Stomach smooth muscle (tissue), 2 donors: Measurements from ENCODE around the gene NANS.

Experiments used
- H3K27ac ChIP-seq: one replicate; pipeline ENCODE4 v1.7.0; 2013; ENCODE audit warnings: mild to moderate bottlenecking, low read length, inconsistent platforms
- H3K27me3 ChIP-seq, 2 donors: one replicate each; pipeline ENCODE4 v1.7.0; 2013; ENCODE audit warnings: low read length in 2 of 2; ENCODE audit not compliant: insufficient read depth in 2 of 2, control insufficient read depth in 1 of 2
- H3K36me3 ChIP-seq, 2 donors: one replicate each; pipeline ENCODE4 v1.7.0; 2013; ENCODE audit warnings: low read length in 2 of 2; ENCODE audit not compliant: control insufficient read depth in 2 of 2, insufficient read depth in 2 of 2
- H3K4me1 ChIP-seq: one replicate; pipeline ENCODE4 v1.7.0; 2013; ENCODE audit warnings: low read length; ENCODE audit not compliant: control insufficient read depth, insufficient read depth
- H3K4me3 ChIP-seq, 2 donors: one replicate each; pipeline ENCODE4 v1.7.0; 2013; ENCODE audit warnings: low read length in 2 of 2
- H3K9ac ChIP-seq, 2 donors: one replicate each; pipeline ENCODE4 v1.7.0; 2013; ENCODE audit warnings: low read length in 2 of 2, mild to moderate bottlenecking in 1 of 2
- H3K9me3 ChIP-seq, 2 donors: one replicate each; pipeline ENCODE4 v1.7.0; 2013; ENCODE audit warnings: low read length in 2 of 2; ENCODE audit not compliant: control insufficient read depth in 2 of 2
- donor health status: healthy.
- donor health status: Pancreatic carcinoma.

Gene NANS

GRCh38 chr9:98057138-98057799 lies 737 bp downstream of the NANS start:
- H3K36me3 ChIP-seq, result peaks cover 0 to 6% of the 10 kb centered on the region in 2 donors
- H3K4me1 ChIP-seq, result peaks cover 7% of the 10 kb centered on the region

DNA sequence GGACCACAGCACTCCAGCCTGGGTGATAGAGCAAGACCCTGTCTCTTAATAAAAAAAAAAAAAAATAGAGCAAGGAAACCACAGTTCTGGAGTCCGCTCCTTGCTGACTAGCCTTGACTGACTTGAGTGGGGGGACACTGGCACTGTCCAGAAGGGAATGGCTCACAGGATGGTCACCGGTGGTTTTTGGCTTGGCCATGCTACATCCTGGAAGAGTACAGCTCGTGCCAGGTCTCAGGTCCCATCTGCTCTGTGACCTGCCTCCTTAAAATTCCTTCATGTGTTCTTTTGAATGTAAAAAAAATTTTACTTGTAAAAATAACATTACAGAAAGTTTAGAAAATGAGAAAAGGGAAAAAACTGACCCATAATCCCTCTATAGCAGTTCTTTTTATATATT lies 5.6 kb downstream of the NANS start:
- H3K27me3 ChIP-seq, result no peaks in the 10 kb centered on the region
- H3K4me3 ChIP-seq, result no peak overlapping the region
- no peak overlapping the region for H3K9ac ChIP-seq
- H3K4me1 ChIP-seq, result peaks cover 7% of the 10 kb centered on the region
- no peaks in the 10 kb centered on the region for H3K9me3 ChIP-seq
- peaks cover 7 to 14% of the 10 kb centered on the region in 2 donors for H3K36me3 ChIP-seq
- no peak overlapping the region for H3K27ac ChIP-seq

More at GRCh38 chr9:98057138-98057799, 737 bp downstream of the NANS start:
- H3K27me3 ChIP-seq, result no peaks in the 10 kb centered on the region
- H3K9ac ChIP-seq, result peak overlapping the region; percentile 86 to 87
- H3K4me3 ChIP-seq, result peak overlapping the region; percentile 82 to 84
- no peaks in the 10 kb centered on the region for H3K9me3 ChIP-seq
- H3K27ac ChIP-seq, result peak overlapping the region; percentile 76

DNA sequence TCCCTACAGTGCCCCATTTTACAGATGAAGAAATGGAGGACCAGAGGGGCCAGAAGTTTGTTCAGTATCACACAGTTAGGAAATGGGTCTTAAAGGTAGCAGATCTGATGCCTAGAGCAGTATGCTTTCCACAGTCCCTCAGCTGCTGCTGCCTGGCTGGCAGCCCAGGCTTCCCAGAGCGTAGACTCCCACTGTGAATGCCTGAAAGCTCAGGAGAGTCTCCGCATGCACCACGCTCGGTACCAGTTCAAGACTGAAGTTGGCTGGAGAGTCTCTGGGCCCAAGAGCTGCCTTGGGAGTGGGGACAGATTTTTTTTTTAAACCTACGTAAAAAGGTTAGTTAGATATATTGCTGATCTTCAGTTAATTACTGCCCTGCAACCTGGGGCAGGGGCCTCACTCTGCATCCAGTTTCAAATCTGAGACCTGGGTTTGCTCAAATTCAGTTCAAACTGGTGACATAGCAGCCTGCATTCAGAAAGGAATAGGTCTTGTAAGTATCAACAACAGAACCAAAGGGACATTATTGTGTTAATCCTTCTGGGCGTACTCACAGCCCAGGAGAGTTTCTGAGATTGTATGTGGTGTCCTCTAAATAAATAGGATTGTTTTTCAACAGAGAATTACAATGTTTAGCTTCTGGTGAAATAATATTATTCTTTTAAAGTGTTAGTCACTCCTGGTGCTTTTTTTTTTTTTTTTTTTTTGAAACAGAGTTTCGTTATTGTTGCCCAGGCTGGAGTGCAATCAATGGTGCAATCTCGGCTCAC lies 8.3 kb downstream of the NANS start:
- no peak overlapping the region for H3K27ac ChIP-seq
- H3K4me1 ChIP-seq, result no peaks in the 10 kb centered on the region
- peaks cover 7 to 14% of the 10 kb centered on the region in 2 donors for H3K36me3 ChIP-seq
- no peaks in the 10 kb centered on the region for H3K27me3 ChIP-seq
- H3K4me3 ChIP-seq, result no peak overlapping the region
- H3K9me3 ChIP-seq, result no peaks in the 10 kb centered on the region
- no peak overlapping the region for H3K9ac ChIP-seq

DNA sequence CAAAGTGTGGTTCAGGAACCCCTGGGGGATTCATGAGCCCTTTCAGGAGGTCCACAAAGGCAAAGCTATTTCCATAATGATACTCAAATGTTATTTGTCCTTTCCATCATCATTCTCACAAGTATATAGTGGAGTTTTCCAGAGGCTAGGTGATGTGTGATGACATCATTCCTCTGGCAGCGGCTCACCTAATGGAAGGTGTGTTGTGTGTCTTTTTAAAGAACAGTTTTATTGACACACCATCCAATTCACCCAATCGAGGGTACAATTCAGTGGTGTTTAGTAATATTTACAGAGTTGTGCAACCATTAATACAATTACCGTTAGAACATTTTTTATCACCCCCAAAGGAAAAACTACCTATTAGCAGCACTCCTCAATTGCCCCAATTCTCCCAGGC lies 9.7 kb downstream of the NANS start:
- Histone ChIP-seq H3K9me3 (no peaks in the 10 kb centered on the region), H3K9ac (no peak overlapping the region), H3K4me1 (no peaks in the 10 kb centered on the region), H3K27ac (no peak overlapping the region), H3K36me3 (peaks cover 7 to 10% of the 10 kb centered on the region in 2 donors), H3K27me3 (no peaks in the 10 kb centered on the region), H3K4me3 (no peak overlapping the region)

- Histone ChIP-seq H3K4me1 (no peaks in the 10 kb centered on the region), H3K36me3 (peaks cover 7 to 8% of the 10 kb centered on the region in 2 donors), H3K4me3 (no peak overlapping the region), H3K27ac (no peak overlapping the region), H3K9me3 (no peaks in the 10 kb centered on the region), H3K27me3 (no peaks in the 10 kb centered on the region), H3K9ac (no peak overlapping the region)
Observed at GRCh38 chr9:98067184-98067583, 10.7 kb downstream of the NANS start.

GRCh38 chr9:98069551-98069950 lies 13.0 kb downstream of the NANS start:
- H3K27ac ChIP-seq, result no peak overlapping the region
- peaks cover 1 to 4% of the 10 kb centered on the region in 2 donors for H3K36me3 ChIP-seq
- no peak overlapping the region for H3K9ac ChIP-seq
- H3K4me1 ChIP-seq, result peaks cover 6% of the 10 kb centered on the region
- no peak overlapping the region for H3K4me3 ChIP-seq
- H3K9me3 ChIP-seq, result no peaks in the 10 kb centered on the region
- H3K27me3 ChIP-seq, result no peaks in the 10 kb centered on the region

DNA sequence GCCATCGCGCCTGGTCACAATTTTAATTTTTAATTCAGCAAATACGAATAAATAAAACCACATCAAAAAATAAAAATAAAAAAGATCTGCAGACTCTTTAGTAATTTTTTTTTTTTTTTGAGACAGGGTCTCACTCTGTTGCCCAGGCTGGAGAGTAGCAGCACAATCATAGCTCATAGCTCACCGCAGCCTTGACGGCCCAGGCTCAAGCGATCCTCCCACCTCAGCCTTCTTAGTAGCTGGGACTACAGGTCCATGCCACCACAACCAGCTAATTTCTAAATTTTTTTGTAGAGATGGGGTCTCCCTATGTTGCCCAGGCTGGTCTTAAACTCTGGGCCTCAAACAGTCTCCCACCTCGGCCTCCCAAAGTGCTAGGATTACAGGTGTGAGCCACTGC lies 14.2 kb downstream of the NANS start:
- Histone ChIP-seq H3K27me3 (no peaks in the 10 kb centered on the region), H3K4me1 (peaks cover 6% of the 10 kb centered on the region), H3K36me3 (no peaks in the 10 kb centered on the region), H3K9me3 (no peaks in the 10 kb centered on the region), H3K9ac (no peak overlapping the region), H3K27ac (no peak overlapping the region), H3K4me3 (no peak overlapping the region)

- Histone ChIP-seq H3K27me3 (no peaks in the 10 kb centered on the region), H3K9ac (no peak overlapping the region), H3K4me1 (peaks cover 6% of the 10 kb centered on the region), H3K9me3 (no peaks in the 10 kb centered on the region), H3K36me3 (no peaks in the 10 kb centered on the region), H3K4me3 (no peak overlapping the region), H3K27ac (no peak overlapping the region)
Observed at GRCh38 chr9:98071737-98072136, 15.2 kb downstream of the NANS start.

- Histone ChIP-seq H3K27me3 (no peaks in the 10 kb centered on the region), H3K36me3 (peaks cover 5 to 8% of the 10 kb centered on the region in 2 donors), H3K27ac (no peak overlapping the region), H3K4me1 (peaks cover 6% of the 10 kb centered on the region), H3K9ac (peak overlapping the region in 1 of 2 donors; percentile 21), H3K9me3 (no peaks in the 10 kb centered on the region), H3K4me3 (no peak overlapping the region)
Observed at GRCh38 chr9:98074115-98074990, 17.8 kb downstream of the NANS start.

- Histone ChIP-seq H3K27ac (no peak overlapping the region), H3K4me1 (peaks cover 6% of the 10 kb centered on the region), H3K4me3 (no peak overlapping the region), H3K36me3 (peaks cover 5 to 8% of the 10 kb centered on the region in 2 donors), H3K9ac (no peak overlapping the region), H3K9me3 (no peaks in the 10 kb centered on the region), H3K27me3 (no peaks in the 10 kb centered on the region)
Observed at GRCh38 chr9:98075332-98075805, 18.8 kb downstream of the NANS start.
